ENCODE data around the gene GULP1.

- TF ChIP-seq, protein P1, sequence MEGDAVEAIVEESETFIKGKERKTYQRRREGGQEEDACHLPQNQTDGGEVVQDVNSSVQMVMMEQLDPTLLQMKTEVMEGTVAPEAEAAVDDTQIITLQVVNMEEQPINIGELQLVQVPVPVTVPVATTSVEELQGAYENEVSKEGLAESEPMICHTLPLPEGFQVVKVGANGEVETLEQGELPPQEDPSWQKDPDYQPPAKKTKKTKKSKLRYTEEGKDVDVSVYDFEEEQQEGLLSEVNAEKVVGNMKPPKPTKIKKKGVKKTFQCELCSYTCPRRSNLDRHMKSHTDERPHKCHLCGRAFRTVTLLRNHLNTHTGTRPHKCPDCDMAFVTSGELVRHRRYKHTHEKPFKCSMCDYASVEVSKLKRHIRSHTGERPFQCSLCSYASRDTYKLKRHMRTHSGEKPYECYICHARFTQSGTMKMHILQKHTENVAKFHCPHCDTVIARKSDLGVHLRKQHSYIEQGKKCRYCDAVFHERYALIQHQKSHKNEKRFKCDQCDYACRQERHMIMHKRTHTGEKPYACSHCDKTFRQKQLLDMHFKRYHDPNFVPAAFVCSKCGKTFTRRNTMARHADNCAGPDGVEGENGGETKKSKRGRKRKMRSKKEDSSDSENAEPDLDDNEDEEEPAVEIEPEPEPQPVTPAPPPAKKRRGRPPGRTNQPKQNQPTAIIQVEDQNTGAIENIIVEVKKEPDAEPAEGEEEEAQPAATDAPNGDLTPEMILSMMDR (IDR thresholded peaks at IDR 0.05 in 2 of 3, conservative IDR thresholded peaks at IDR 0.05 in 1 of 3; ENCODE audit: control insufficient read depth in 2 of 3, extremely low read depth in 1 of 3, insufficient read depth in 1 of 3, low read depth in 3 of 3, low read length in 3 of 3) = no peak
- TF ChIP-seq, protein P2, sequence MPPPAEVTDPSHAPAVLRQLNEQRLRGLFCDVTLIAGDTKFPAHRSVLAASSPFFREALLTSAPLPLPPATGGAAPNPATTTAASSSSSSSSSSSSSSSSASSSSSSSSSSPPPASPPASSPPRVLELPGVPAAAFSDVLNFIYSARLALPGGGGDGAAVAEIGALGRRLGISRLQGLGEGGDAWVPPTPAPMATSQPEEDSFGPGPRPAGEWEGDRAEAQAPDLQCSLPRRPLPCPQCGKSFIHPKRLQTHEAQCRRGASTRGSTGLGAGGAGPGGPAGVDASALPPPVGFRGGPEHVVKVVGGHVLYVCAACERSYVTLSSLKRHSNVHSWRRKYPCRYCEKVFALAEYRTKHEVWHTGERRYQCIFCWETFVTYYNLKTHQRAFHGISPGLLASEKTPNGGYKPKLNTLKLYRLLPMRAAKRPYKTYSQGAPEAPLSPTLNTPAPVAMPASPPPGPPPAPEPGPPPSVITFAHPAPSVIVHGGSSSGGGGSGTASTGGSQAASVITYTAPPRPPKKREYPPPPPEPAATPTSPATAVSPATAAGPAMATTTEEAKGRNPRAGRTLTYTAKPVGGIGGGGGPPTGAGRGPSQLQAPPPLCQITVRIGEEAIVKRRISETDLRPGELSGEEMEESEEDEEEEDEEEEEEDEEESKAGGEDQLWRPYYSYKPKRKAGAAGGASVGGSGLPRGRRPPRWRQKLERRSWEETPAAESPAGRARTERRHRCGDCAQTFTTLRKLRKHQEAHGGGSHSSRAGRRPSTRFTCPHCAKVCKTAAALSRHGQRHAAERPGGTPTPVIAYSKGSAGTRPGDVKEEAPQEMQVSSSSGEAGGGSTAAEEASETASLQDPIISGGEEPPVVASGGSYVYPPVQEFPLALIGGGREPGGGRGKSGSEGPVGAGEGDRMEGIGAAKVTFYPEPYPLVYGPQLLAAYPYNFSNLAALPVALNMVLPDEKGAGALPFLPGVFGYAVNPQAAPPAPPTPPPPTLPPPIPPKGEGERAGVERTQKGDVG (CRISPR knock-in tag; IDR thresholded peaks at IDR 0.05) = no peak
- TF ChIP-seq REST (IDR thresholded peaks at IDR 0.05; ENCODE audit: low read depth, low read length) (no peak), CBX5 (IDR thresholded peaks at IDR 0.05; ENCODE audit: low read depth) (no peak), BMI1 (IDR thresholded peaks at IDR 0.05; ENCODE audit: borderline replicate concordance) (no peak), CBX3 (IDR thresholded peaks at IDR 0.05; ENCODE audit: borderline replicate concordance, low read depth) (no peak), POLR2AphosphoS5 (IDR thresholded peaks at IDR 0.05; ENCODE audit: low read length) (no peak), TAF1 (IDR thresholded peaks at IDR 0.05; ENCODE audit: borderline replicate concordance, low read depth, low read length) (no peak), SRF (IDR thresholded peaks at IDR 0.05; ENCODE audit: low read depth in 2 of 2, low read length in 2 of 2) (no peak), ZSCAN29 (IDR thresholded peaks at IDR 0.05) (no peak), SUPT20H (IDR thresholded peaks at IDR 0.05; ENCODE audit: borderline replicate concordance, control insufficient read depth, low read depth, low read length) (no peak), JUNB (IDR thresholded peaks at IDR 0.05) (no peak)
Measured at GRCh38 chr2:188410504-188411235, 119.0 kb downstream of the GULP1 start.
